Neutrophil (primary cell): ENCODE measurements around the gene AGRN.

Experiments used
- H3K27ac ChIP-seq: fragments of 200-600 bp; sonication (generic); 2 replicates; pipeline ENCODE4 v1.5.1; 2016; ENCODE audit warnings: mild to moderate bottlenecking, moderate library complexity
- H3K27me3 ChIP-seq: fragments of 200-600 bp; sonication (generic); 2 replicates; pipeline ENCODE4 v1.6.0; 2016; ENCODE audit warnings: mild to moderate bottlenecking
- H3K36me3 ChIP-seq: fragments of 200-600 bp; sonication (generic); 2 replicates; pipeline ENCODE4 v1.5.1; 2017
- H3K4me1 ChIP-seq, 2 experiments: fragments of 200-600 bp in 1 of 2; sonication (generic) in 1 of 2; 1 replicate in 1 of 2; 2 replicates in 1 of 2; pipeline versions ENCODE4 v1.5.1 to v1.6.1; 2013 to 2016; ENCODE audit warnings: low read depth in 1 of 2, low read length in 1 of 2, mild to moderate bottlenecking in 1 of 2, moderate library complexity in 1 of 2; ENCODE audit not compliant: control insufficient read depth in 1 of 2, insufficient read depth in 1 of 2
- H3K4me3 ChIP-seq, 2 experiments: fragments of 200-600 bp in 1 of 2; sonication (generic) in 1 of 2; 1 replicate in 1 of 2; 2 replicates in 1 of 2; pipeline ENCODE4 v1.5.1; 2013 to 2016; ENCODE audit warnings: low read depth in 1 of 2, low read length in 1 of 2, mild to moderate bottlenecking in 1 of 2, moderate library complexity in 1 of 2
- H3K9me3 ChIP-seq: fragments of 200-600 bp; sonication (generic); 2 replicates; pipeline ENCODE4 v1.5.1; 2016
- TF ChIP-seq, protein P1 (sequence below): fragments of 200-600 bp; sonication (generic); IDR thresholded peaks from 2 replicates; pipeline ENCODE4 v1.5.1; 2016; ENCODE audit warnings: antibody characterized with exemption

Gene AGRN

DNA sequence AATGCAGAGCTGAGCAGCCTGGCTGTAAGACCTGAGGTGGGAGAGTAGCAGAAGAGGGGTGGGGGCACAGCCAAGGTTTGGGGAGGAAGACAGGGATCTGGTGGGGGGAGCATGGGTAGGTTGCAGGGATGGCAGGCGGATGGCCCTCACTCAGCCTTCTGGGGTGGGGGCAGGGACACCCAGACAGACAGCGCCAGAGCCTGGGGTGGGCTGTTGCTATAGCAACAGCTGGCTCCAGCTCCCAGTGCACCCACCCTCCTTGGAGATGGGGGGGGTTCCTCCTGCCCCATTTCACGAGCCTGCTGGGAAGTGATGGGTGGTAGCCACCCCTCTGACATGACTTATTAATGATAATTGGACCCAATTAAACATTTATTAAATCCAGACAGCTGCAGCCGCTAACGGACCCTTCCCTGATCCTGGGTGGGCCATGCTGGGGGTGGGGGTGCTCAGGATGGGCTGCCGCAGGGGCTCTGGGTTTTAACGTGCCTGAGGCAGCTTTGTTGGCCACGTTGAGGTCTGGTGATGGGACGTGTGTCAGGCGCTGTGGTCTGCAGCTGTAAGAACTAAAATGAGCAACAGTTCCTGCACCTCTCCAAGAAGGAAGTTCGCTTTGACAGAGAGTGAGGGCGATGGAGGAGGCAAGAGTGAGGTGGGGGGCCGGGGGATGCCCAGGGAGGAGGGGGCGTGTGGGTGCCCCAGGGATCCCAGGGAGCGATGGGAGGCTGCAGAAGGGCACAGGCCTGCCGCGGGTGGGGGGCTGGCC is 19.4 kb downstream of the AGRN start:
- Histone ChIP-seq H3K9me3 (no peaks in the 10 kb centered on the region), H3K27ac (no peak overlapping the region), H3K4me3 (no peak overlapping the region), H3K36me3 (no peaks in the 10 kb centered on the region), H3K4me1 (peaks cover 7 to 8% of the 10 kb centered on the region in 2 experiments), H3K27me3 (peaks cover 89% of the 10 kb centered on the region)
- TF ChIP-seq, protein P1, sequence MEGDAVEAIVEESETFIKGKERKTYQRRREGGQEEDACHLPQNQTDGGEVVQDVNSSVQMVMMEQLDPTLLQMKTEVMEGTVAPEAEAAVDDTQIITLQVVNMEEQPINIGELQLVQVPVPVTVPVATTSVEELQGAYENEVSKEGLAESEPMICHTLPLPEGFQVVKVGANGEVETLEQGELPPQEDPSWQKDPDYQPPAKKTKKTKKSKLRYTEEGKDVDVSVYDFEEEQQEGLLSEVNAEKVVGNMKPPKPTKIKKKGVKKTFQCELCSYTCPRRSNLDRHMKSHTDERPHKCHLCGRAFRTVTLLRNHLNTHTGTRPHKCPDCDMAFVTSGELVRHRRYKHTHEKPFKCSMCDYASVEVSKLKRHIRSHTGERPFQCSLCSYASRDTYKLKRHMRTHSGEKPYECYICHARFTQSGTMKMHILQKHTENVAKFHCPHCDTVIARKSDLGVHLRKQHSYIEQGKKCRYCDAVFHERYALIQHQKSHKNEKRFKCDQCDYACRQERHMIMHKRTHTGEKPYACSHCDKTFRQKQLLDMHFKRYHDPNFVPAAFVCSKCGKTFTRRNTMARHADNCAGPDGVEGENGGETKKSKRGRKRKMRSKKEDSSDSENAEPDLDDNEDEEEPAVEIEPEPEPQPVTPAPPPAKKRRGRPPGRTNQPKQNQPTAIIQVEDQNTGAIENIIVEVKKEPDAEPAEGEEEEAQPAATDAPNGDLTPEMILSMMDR: no peak

DNA sequence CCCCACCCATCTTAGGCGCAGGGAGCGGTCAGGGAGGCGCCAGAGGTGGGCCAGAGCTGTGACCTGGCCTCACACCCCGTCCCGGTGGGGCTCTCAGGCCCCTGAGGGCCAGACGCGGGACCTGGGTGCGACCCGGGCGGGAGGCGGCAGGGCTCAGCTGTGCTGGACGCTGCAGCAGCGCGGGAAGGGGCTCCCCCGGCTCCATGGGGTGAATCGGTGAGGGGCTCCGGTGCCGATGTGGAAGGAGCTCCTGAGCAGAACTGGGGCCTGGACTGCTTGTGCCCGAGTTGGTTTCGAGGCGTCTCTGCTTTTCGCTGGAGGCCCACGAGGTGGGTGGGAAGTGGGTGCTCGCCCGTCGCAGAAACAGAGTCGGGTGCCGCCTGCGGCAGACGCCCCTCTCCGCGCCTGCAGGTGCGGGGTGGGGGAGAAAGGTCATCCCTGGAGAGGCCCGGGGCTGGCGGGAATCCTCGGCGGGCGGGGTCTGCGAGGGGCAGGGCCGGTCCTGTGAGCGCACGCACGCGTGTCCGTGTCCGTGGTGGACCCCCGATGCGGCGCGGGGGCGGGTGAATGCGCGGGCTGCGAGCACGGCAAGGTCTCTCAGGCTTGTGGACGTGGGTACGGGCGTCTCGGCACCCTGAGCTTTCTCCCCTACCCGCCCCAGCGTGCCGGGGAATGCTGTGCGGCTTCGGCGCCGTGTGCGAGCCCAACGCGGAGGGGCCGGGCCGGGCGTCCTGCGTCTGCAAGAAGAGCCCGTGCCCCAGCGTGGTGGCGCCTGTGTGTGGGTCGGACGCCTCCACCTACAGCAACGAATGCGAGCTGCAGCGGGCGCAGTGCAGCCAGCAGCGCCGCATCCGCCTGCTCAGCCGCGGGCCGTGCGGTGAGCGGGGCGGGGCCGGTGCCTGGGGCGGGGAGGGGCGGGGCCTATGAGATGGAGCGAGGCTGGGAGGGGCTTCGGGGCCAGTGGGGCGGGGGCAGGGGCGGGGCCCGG is 20.4 kb downstream of the AGRN start:
- Histone ChIP-seq H3K9me3 (no peaks in the 10 kb centered on the region), H3K27me3 (peaks cover 79% of the 10 kb centered on the region), H3K36me3 (no peaks in the 10 kb centered on the region), H3K27ac (no peak overlapping the region), H3K4me3 (no peak overlapping the region), H3K4me1 (peaks cover 7 to 8% of the 10 kb centered on the region in 2 experiments)
- TF ChIP-seq, protein P1: no peak

DNA sequence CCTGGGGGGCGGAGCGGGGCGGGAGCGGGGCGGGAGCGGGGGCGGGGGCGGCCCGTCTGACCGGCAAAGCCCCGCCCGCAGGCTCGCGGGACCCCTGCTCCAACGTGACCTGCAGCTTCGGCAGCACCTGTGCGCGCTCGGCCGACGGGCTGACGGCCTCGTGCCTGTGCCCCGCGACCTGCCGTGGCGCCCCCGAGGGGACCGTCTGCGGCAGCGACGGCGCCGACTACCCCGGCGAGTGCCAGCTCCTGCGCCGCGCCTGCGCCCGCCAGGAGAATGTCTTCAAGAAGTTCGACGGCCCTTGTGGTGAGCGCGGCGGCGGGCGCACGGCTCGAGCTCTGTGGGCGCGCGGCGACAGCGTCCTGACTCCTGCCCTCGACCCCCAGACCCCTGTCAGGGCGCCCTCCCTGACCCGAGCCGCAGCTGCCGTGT is 21.2 kb downstream of the AGRN start:
- no peaks in the 10 kb centered on the region for H3K36me3 ChIP-seq
- TF ChIP-seq, protein P1: no peak
- no peaks in the 10 kb centered on the region for H3K9me3 ChIP-seq
- no peak overlapping the region for H3K4me3 ChIP-seq
- no peak overlapping the region for H3K27ac ChIP-seq
- peaks cover 7 to 8% of the 10 kb centered on the region in 2 experiments for H3K4me1 ChIP-seq
- peaks cover 71% of the 10 kb centered on the region for H3K27me3 ChIP-seq

DNA sequence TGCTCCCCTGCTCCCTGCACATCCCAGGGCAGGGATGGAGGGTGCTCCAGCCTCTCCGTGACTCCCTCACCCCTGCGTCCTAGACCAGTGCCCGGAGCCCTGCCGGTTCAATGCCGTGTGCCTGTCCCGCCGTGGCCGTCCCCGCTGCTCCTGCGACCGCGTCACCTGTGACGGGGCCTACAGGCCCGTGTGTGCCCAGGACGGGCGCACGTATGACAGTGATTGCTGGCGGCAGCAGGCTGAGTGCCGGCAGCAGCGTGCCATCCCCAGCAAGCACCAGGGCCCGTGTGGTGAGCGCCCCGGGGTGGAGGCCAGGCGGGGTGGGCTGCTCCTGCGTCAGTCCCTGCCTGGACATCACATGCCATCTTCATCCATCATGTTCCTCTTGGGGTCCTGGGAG is 22.0 kb downstream of the AGRN start:
- Histone ChIP-seq H3K27ac (no peak overlapping the region), H3K4me1 (peaks cover 7 to 8% of the 10 kb centered on the region in 2 experiments), H3K36me3 (no peaks in the 10 kb centered on the region), H3K27me3 (peaks cover 66% of the 10 kb centered on the region), H3K9me3 (no peaks in the 10 kb centered on the region), H3K4me3 (no peak overlapping the region)
- TF ChIP-seq, protein P1: no peak

DNA sequence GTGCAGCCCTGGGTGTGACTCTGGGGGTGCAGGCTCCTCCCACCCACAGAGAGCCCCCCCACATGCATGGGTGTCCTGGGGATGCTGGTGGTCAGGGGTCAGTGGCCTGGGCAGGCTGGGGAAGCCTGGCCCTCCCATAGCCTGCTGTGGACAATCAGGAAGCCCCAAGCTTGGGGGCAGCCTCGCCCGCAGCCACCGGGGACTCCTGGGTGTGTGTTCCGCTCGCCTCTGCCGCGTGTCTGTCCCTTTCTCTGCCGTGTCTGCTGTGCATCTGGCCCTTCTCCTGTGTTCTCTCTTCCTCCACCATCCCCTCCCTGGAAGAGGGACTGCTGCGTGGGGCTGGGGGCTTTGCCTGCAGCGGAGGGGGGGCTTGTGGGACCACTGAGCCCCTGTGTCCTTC is 22.9 kb downstream of the AGRN start:
- H3K4me3 ChIP-seq: no peak overlapping the region
- H3K27ac ChIP-seq: no peak overlapping the region
- H3K27me3 ChIP-seq: peaks cover 58% of the 10 kb centered on the region
- TF ChIP-seq, protein P1: no peak
- H3K9me3 ChIP-seq: no peaks in the 10 kb centered on the region
- peaks cover 7 to 8% of the 10 kb centered on the region in 2 experiments for H3K4me1 ChIP-seq
- no peaks in the 10 kb centered on the region for H3K36me3 ChIP-seq
